Measurements from ENCODE around the gene PPP1R1C. TPM values are rescaled to one million over a fixed set of nuclear protein-coding genes. Genes with fewer than 3 reads are reported as not detected.

Gene PPP1R1C
- total and polyA plus RNA-seq, 2 of the 13 experiments (the other 11 are each of a cell fraction or from before 2014, with no cell fraction given) = 1.5 to 3.5 TPM

GRCh38 chr2:182148344-182148743 lies 162.7 kb downstream of the PPP1R1C start:
- no peak overlapping the region for H3K9ac ChIP-seq (ENCODE audit: insufficient read depth, low read depth, low read length)
- ChIA-PET CTCF (ENCODE audit: low intra/inter-chr PET ratio, low total read pairs) (no interaction called here), POLR2A (no interaction called here)
- in situ Hi-C loops (cut with HindIII; ENCODE audit: extremely low pct_ligation_motif_present, low pct_unique_long_range_greater_than_20kb) = no loop called here
- no peaks in the 10 kb centered on the region for H3K9me3 ChIP-seq (ENCODE audit: low read length)
- no peak overlapping the region for H3K4me3 ChIP-seq (replicated peaks in 1 of 3; ENCODE audit: insufficient read depth in 1 of 3, low read depth in 2 of 3, low read length in 3 of 3)
- ATAC-seq (no peak), FAIRE-seq (no peak), DNase-seq (ENCODE audit: low spot score) (no peak)
- no peaks in the 10 kb centered on the region for H4K20me1 ChIP-seq (ENCODE audit: insufficient read depth, low read length)
- H2AFZ ChIP-seq (ENCODE audit: low read length) = no peak overlapping the region
- intact Hi-C loops (cut with micrococcal nuclease; ENCODE audit: unreplicated experiment) = no loop called here
- H3K4me1 ChIP-seq (ENCODE audit: insufficient read depth, low read length) = no peaks in the 10 kb centered on the region
- H3K79me2 ChIP-seq (ENCODE audit: insufficient read depth, low read length) = no peaks in the 10 kb centered on the region
- H3K4me2 ChIP-seq (ENCODE audit: low read depth, low read length) = no peak overlapping the region
- H3K27ac ChIP-seq (ENCODE audit: extremely low read length, insufficient read depth, low read length) = no peak overlapping the region
- WGBS (ENCODE audit: low lambda C conversion rate) = 0% methylated on average over 2 of the region's 2 CpGs
- H3K36me3 ChIP-seq (replicated peaks in 1 of 2; ENCODE audit: control insufficient read depth in 1 of 2, insufficient read depth in 2 of 2, low read length in 2 of 2) = no peaks in the 10 kb centered on the region
- H3K27me3 ChIP-seq (ENCODE audit: control insufficient read depth in 1 of 2, insufficient read depth in 2 of 2, low read length in 2 of 2) = no peaks in the 10 kb centered on the region
- no TSS peak for BruUV-seq (replicated peaks)
- no peak for TF ChIP-seq KMT2B (CRISPR knock-in tag; IDR thresholded peaks at IDR 0.05)
- TF ChIP-seq HNF4G (IDR thresholded peaks at IDR 0.05; ENCODE audit: borderline replicate concordance, low read depth, low read length) = no peak
- no peak for TF ChIP-seq HNF4G (CRISPR knock-in tag; IDR thresholded peaks at IDR 0.05; ENCODE audit: borderline replicate concordance, low read depth)
- TF ChIP-seq ARNT2 (CRISPR knock-in tag; IDR thresholded peaks at IDR 0.05; ENCODE audit: low read depth) = no peak
- no peak for TF ChIP-seq ZBED4 (CRISPR knock-in tag; IDR thresholded peaks at IDR 0.05; ENCODE audit: borderline replicate concordance)
- TF ChIP-seq ZNF207 (IDR thresholded peaks at IDR 0.05; ENCODE audit: borderline replicate concordance) = no peak
- TF ChIP-seq NR2F2 (IDR thresholded peaks at IDR 0.05; ENCODE audit: borderline replicate concordance, low read depth) = no peak
- TF ChIP-seq CEBPZ (IDR thresholded peaks at IDR 0.05; ENCODE audit: low read length) = no peak
- no peak for TF ChIP-seq ZNF580 (CRISPR knock-in tag; IDR thresholded peaks at IDR 0.05; ENCODE audit: borderline replicate concordance, low read depth)
